Neuronal stem cell (in vitro differentiated cells): ENCODE results near the gene GTF2A2.

Experiments
- DNase-seq: peaks from one replicate; pipeline ENCODE4 v3.0.0-alpha.2; 2013; ENCODE audit warnings: low spot score
- H2AFZ ChIP-seq: one replicate; pipeline ENCODE4 v1.6.1; 2013; ENCODE audit warnings: mild to moderate bottlenecking, low read length, inconsistent platforms
- H2AK5ac ChIP-seq: 2 replicates; pipeline ENCODE4 v1.6.1; 2013; ENCODE audit warnings: low read depth, mild to moderate bottlenecking, inconsistent platforms, low read length, moderate library complexity, mixed read lengths
- H2BK120ac ChIP-seq: 2 replicates; pipeline ENCODE4 v1.6.1; 2013; ENCODE audit warnings: low read depth, mild to moderate bottlenecking, inconsistent platforms, low read length, moderate library complexity, mixed read lengths
- H2BK12ac ChIP-seq: one replicate; pipeline ENCODE4 v1.6.1; 2013; ENCODE audit warnings: low read length, inconsistent platforms
- H2BK15ac ChIP-seq: 2 replicates; pipeline ENCODE4 v1.6.1; 2013; ENCODE audit warnings: mild to moderate bottlenecking, low read length, inconsistent platforms, mixed read lengths
- H2BK5ac ChIP-seq: one replicate; pipeline ENCODE4 v1.6.1; 2013; ENCODE audit warnings: inconsistent platforms, mild to moderate bottlenecking, low read length, moderate library complexity
- H3K14ac ChIP-seq: one replicate; pipeline ENCODE4 v1.6.1; 2013; ENCODE audit warnings: low read length, inconsistent platforms
- H3K18ac ChIP-seq: 2 replicates; pipeline ENCODE4 v1.6.1; 2013; ENCODE audit warnings: low read length, inconsistent platforms
- H3K23ac ChIP-seq: 2 replicates; pipeline ENCODE4 v1.6.1; 2013; ENCODE audit warnings: low read depth, mild to moderate bottlenecking, mixed read lengths, low read length, inconsistent platforms; ENCODE audit not compliant: poor library complexity
- H3K27ac ChIP-seq: replicated peaks from 3 replicates; pipeline ENCODE4 v1.5.1; 2013; ENCODE audit warnings: low read length, inconsistent platforms
- H3K27me3 ChIP-seq, 3 experiments: 2 replicates each; pipeline ENCODE4 v1.6.1; 2013; ENCODE audit warnings: low read length in 3 of 3, mild to moderate bottlenecking in 2 of 3, inconsistent platforms in 1 of 3, low read depth in 1 of 3, mixed read lengths in 1 of 3, moderate library complexity in 1 of 3; ENCODE audit not compliant: control insufficient read depth in 3 of 3, insufficient read depth in 3 of 3
- H3K36me3 ChIP-seq, 2 donors: replicated peaks in 1 of 2; 2 replicates each; pipeline ENCODE4 v1.6.1; 2013; ENCODE audit warnings: low read length in 2 of 2; ENCODE audit not compliant: control insufficient read depth in 2 of 2, insufficient read depth in 2 of 2
- H3K4ac ChIP-seq: 2 replicates; pipeline ENCODE4 v1.6.1; 2013; ENCODE audit warnings: inconsistent platforms, mild to moderate bottlenecking, low read length, moderate library complexity
- H3K4me1 ChIP-seq, 2 donors: 1 replicate in 1 of 2; 2 replicates in 1 of 2; pipeline ENCODE4 v1.6.1; 2013; ENCODE audit warnings: low read length in 2 of 2, low read depth in 1 of 2; ENCODE audit not compliant: control insufficient read depth in 2 of 2, insufficient read depth in 1 of 2
- H3K4me2 ChIP-seq: one replicate; pipeline ENCODE4 v1.6.1; 2013; ENCODE audit warnings: mild to moderate bottlenecking, low read length, inconsistent platforms; ENCODE audit not compliant: insufficient read depth, poor library complexity, severe bottlenecking
- H3K4me3 ChIP-seq, 2 donors: 2 replicates each; pipeline ENCODE4 v1.5.1; 2013; ENCODE audit warnings: low read length in 2 of 2, mild to moderate bottlenecking in 2 of 2, inconsistent platforms in 1 of 2, moderate library complexity in 1 of 2
- H3K79me1 ChIP-seq: one replicate; pipeline ENCODE4 v1.6.1; 2013; ENCODE audit warnings: low read depth, mild to moderate bottlenecking, inconsistent platforms, low read length, moderate library complexity
- H3K9ac ChIP-seq: one replicate; pipeline ENCODE4 v1.6.1; 2013; ENCODE audit warnings: mild to moderate bottlenecking, low read depth, low read length, inconsistent platforms; ENCODE audit not compliant: poor library complexity
- H3K9me3 ChIP-seq, 2 donors: replicated peaks in 1 of 2; 2 replicates each; pipeline versions ENCODE3 to v1.6.1; 2013; ENCODE audit warnings: low read length in 2 of 2, mild to moderate bottlenecking in 2 of 2, inconsistent platforms in 1 of 2, low read depth in 1 of 2, mixed read lengths in 1 of 2, moderate library complexity in 1 of 2; ENCODE audit not compliant: control insufficient read depth in 2 of 2, insufficient read depth in 1 of 2
- H4K8ac ChIP-seq: one replicate; pipeline ENCODE4 v1.6.1; 2013; ENCODE audit warnings: low read depth, mild to moderate bottlenecking, inconsistent platforms, low read length, moderate library complexity
- H4K91ac ChIP-seq: one replicate; pipeline ENCODE4 v1.6.1; 2013; ENCODE audit warnings: low read length, low read depth, mild to moderate bottlenecking, inconsistent platforms; ENCODE audit not compliant: poor library complexity
- WGBS, 2 donors: extraction: QIAGEN DNeasy Blood & Tissue Kit; methylation state at CpG; one replicate each; pipeline ENCODE4 v1.1.7; 2013; ENCODE audit warnings: missing lambda C conversion rate in 2 of 2, mixed read lengths in 1 of 2; ENCODE audit not compliant: insufficient read length in 2 of 2, insufficient replicate concordance in 1 of 2; ENCODE audit errors: extremely low coverage in 2 of 2; 5-methylcytosine and 5-hydroxymethylcytosine counted together

Gene GTF2A2

DNA sequence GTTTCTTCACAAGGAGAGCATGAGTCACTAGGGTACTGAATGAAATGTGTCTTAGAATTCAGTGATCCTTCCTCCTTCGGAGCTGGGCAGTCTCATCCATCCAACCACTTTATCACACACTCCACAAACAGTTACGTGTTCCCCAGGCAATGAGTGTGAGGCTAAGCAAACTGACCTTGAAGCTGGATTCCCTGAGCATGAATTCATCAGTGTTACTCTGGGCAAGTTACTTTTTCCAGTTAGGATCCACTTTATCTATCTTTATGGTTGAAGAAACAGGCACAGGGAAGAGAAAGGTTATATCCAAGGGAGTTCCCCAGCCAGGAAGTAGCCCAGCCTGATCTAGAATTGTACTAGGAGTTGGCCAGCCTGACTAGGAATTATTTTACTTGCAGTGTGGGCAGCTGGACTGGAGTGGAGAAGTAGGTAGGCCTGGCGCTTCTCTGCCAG is 62.8 kb downstream of the GTF2A2 start:
- Histone ChIP-seq H4K91ac (no peak overlapping the region), H3K4ac (no peak overlapping the region), H3K27me3 (no peaks in the 10 kb centered on the region), H3K27ac (no peak overlapping the region), H2BK120ac (no peak overlapping the region), H2AFZ (no peak overlapping the region), H3K4me1 (no peaks in the 10 kb centered on the region), H2BK5ac (no peak overlapping the region), H3K9me3 (no peaks in the 10 kb centered on the region), H3K4me3 (no peak overlapping the region), H2BK12ac (no peak overlapping the region), H3K23ac (no peak overlapping the region), H3K4me2 (no peak overlapping the region), H3K79me1 (no peaks in the 10 kb centered on the region), H2BK15ac (no peak overlapping the region), H3K18ac (no peak overlapping the region), H3K36me3 (no peaks in the 10 kb centered on the region), H3K9ac (no peak overlapping the region), H3K14ac (no peak overlapping the region), H4K8ac (no peak overlapping the region), H2AK5ac (no peak overlapping the region)
- no peak for DNase-seq
- WGBS, 2 donors = no CpG with 5 or more reads among the region's 3 CpGs

DNA sequence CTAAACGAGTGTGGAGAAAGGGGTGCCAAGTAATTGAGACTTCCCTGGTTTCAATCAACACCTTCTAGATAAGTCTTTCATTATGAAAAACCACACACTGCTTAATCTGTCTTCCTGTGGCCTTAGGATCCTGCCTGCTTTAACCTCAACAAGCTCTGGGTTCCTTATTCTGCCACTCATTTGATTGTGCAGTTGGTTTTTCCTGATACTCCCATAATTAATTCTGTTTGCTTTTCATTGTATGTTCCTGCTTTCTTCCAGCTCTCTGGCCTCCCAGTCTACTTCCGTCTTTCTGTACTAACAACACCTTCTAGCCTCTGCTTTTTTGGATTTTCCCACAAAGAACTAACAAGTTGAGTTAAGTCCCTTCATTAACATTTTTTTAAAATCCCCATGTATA is 66.0 kb downstream of the GTF2A2 start:
- H4K8ac ChIP-seq = no peak overlapping the region
- H2BK15ac ChIP-seq = no peak overlapping the region
- H3K4me2 ChIP-seq = no peak overlapping the region
- H2AK5ac ChIP-seq = no peak overlapping the region
- no peak overlapping the region for H2AFZ ChIP-seq
- WGBS, 2 donors = no CpG with 5 or more reads among the region's 2 CpGs
- H3K27ac ChIP-seq = no peak overlapping the region
- no peak overlapping the region for H3K4ac ChIP-seq
- no peaks in the 10 kb centered on the region for H3K36me3 ChIP-seq
- H3K4me1 ChIP-seq = no peaks in the 10 kb centered on the region
- no peak overlapping the region for H2BK12ac ChIP-seq
- H3K9ac ChIP-seq = no peak overlapping the region
- H3K79me1 ChIP-seq = no peaks in the 10 kb centered on the region
- H2BK120ac ChIP-seq = no peak overlapping the region
- no peak overlapping the region for H3K14ac ChIP-seq
- no peak overlapping the region for H3K23ac ChIP-seq
- no peaks in the 10 kb centered on the region for H3K9me3 ChIP-seq
- DNase-seq = no peak
- no peaks in the 10 kb centered on the region for H3K27me3 ChIP-seq
- H2BK5ac ChIP-seq = no peak overlapping the region
- H3K18ac ChIP-seq = no peak overlapping the region
- no peak overlapping the region for H3K4me3 ChIP-seq
- H4K91ac ChIP-seq = no peak overlapping the region

DNA sequence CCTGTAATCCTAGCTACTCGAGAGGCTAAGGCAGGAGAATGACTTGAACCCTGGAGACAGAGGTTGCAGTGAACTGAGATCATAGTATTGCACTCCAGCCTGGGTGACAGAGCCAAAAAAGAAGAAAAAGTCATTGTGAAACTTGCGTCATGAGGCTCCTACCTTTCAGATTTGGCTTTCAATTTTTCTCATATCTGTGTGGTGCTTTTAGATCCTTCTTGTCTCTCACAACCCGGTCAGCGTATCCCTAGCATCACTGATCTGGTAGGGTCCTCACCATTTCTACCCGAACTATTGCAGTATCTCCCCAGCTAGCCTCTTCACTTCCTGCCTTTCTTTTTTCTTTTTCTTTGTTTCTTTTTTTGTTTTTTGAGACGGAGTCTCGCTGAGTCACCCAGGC is 67.3 kb downstream of the GTF2A2 start:
- H2BK12ac ChIP-seq = no peak overlapping the region
- H3K36me3 ChIP-seq = no peaks in the 10 kb centered on the region
- H2AFZ ChIP-seq = no peak overlapping the region
- no peak overlapping the region for H2BK15ac ChIP-seq
- H3K79me1 ChIP-seq = no peaks in the 10 kb centered on the region
- H3K23ac ChIP-seq = no peak overlapping the region
- no peak overlapping the region for H2BK5ac ChIP-seq
- WGBS, 2 donors = no CpG with 5 or more reads among the region's 7 CpGs
- DNase-seq = no peak
- H3K18ac ChIP-seq = no peak overlapping the region
- no peak overlapping the region for H2AK5ac ChIP-seq
- no peak overlapping the region for H4K8ac ChIP-seq
- H3K14ac ChIP-seq = no peak overlapping the region
- no peak overlapping the region for H3K4me3 ChIP-seq
- no peak overlapping the region for H3K4ac ChIP-seq
- H3K27ac ChIP-seq = no peak overlapping the region
- no peaks in the 10 kb centered on the region for H3K27me3 ChIP-seq
- no peak overlapping the region for H3K9ac ChIP-seq
- no peak overlapping the region for H3K4me2 ChIP-seq
- no peaks in the 10 kb centered on the region for H3K9me3 ChIP-seq
- no peak overlapping the region for H2BK120ac ChIP-seq
- no peak overlapping the region for H4K91ac ChIP-seq
- H3K4me1 ChIP-seq = no peaks in the 10 kb centered on the region
